Neural cell (in vitro differentiated cells): ENCODE results near the gene MYOF. TPM values are rescaled to one million over a fixed set of nuclear protein-coding genes. Genes with fewer than 3 reads are reported as not detected.

ENCODE experiments used
- H2AFZ ChIP-seq: fragments of 200-600, 300-800 bp; sonication (generic), shearing (Covaris generic); 2 replicates; pipeline ENCODE4 v1.6.0; 2014; ENCODE audit warnings: low read depth, mild to moderate bottlenecking, antibody characterized with exemption, low read length, moderate library complexity
- H3F3A ChIP-seq: fragments of 200-600 bp; shearing (Covaris generic); 2 replicates; pipeline ENCODE4 v1.6.1; 2016; ENCODE audit warnings: mild to moderate bottlenecking, moderate library complexity, mixed read lengths, antibody characterized with exemption, low read length; ENCODE audit not compliant: insufficient read depth, poor library complexity, severe bottlenecking
- H3K27ac ChIP-seq: fragments of 200-600, 300-800 bp; sonication (generic), shearing (Covaris generic); 2 replicates; pipeline ENCODE4 v1.5.1; 2014; ENCODE audit warnings: mild to moderate bottlenecking, low read length, moderate library complexity
- H3K27me3 ChIP-seq: fragments of 300-800, 200-600 bp; sonication (generic), shearing (Covaris generic); 2 replicates; pipeline ENCODE4 v1.6.0; 2014; ENCODE audit warnings: mild to moderate bottlenecking, low read depth, low read length, moderate library complexity; ENCODE audit not compliant: insufficient read depth
- H3K36me3 ChIP-seq: fragments of 300-800, 200-600 bp; sonication (generic), shearing (Covaris generic); 2 replicates; pipeline ENCODE4 v1.5.1; 2014; ENCODE audit warnings: mild to moderate bottlenecking, antibody characterized with exemption, low read length, moderate library complexity; ENCODE audit not compliant: insufficient read depth
- H3K4me2 ChIP-seq: fragments of 300-800, 200-600 bp; sonication (generic), shearing (Covaris generic); 2 replicates; pipeline ENCODE4 v1.6.0; 2014; ENCODE audit warnings: mild to moderate bottlenecking, low read length
- H3K4me3 ChIP-seq: fragments of 300-800, 200-600 bp; sonication (generic), shearing (Covaris generic); 2 replicates; pipeline ENCODE4 v1.5.1; 2014; ENCODE audit warnings: mild to moderate bottlenecking, low read length, moderate library complexity
- H3K79me2 ChIP-seq: fragments of 200-600 bp; shearing (Covaris generic); replicated peaks from 2 replicates; pipeline ENCODE4 v1.6.0; 2014; ENCODE audit warnings: mild to moderate bottlenecking, low read length, moderate library complexity; ENCODE audit not compliant: insufficient read depth
- H3K9ac ChIP-seq: fragments of 300-800, 200-600 bp; sonication (generic), shearing (Covaris generic); 2 replicates; pipeline ENCODE4 v1.6.1; 2016; ENCODE audit warnings: mild to moderate bottlenecking, low read length, mixed read lengths
- H3K9me2 ChIP-seq: fragments of 200-600 bp; shearing (Covaris generic); 2 replicates; pipeline ENCODE4 v1.6.1; 2016; ENCODE audit warnings: mild to moderate bottlenecking, low read length, mixed read lengths; ENCODE audit not compliant: insufficient read depth
- H3K9me3 ChIP-seq: fragments of 200-600, 300-800 bp; sonication (generic), shearing (Covaris generic); 2 replicates; pipeline ENCODE4 v1.6.1; 2016; ENCODE audit warnings: mild to moderate bottlenecking, mixed run types, low read length, moderate library complexity, mixed read lengths
- H4K20me1 ChIP-seq: fragments of 200-600 bp; shearing (Covaris generic); 2 replicates; pipeline ENCODE4 v1.6.1; 2016; ENCODE audit warnings: mild to moderate bottlenecking, mixed run types; ENCODE audit not compliant: insufficient read depth
- CTCF ChIP-seq: fragments of 450-650 bp; IDR thresholded peaks from 2 replicates; pipeline ENCODE4 v1.5.1; 2014; ENCODE audit warnings: antibody characterized with exemption, mild to moderate bottlenecking, moderate library complexity; ENCODE audit not compliant: poor library complexity, severe bottlenecking
- EP300 ChIP-seq: fragments of 450-650 bp; conservative IDR thresholded peaks from 2 replicates; pipeline ENCODE4 v1.6.1; 2014; ENCODE audit warnings: antibody characterized with exemption, mild to moderate bottlenecking, moderate library complexity; ENCODE audit not compliant: poor library complexity, severe bottlenecking
- EZH2 ChIP-seq: fragments of 200-600, 300-800 bp; shearing (Covaris generic), sonication (generic); IDR thresholded peaks from 2 replicates; pipeline ENCODE4 v1.6.1; 2014; ENCODE audit warnings: antibody characterized with exemption, low read length, borderline replicate concordance, mild to moderate bottlenecking; ENCODE audit not compliant: insufficient read depth, poor library complexity, severe bottlenecking
- MXI1 ChIP-seq: fragments of 450-650 bp; conservative IDR thresholded peaks from 2 replicates; pipeline ENCODE4 v1.6.1; 2014; ENCODE audit warnings: antibody characterized with exemption, mild to moderate bottlenecking; ENCODE audit not compliant: poor library complexity, severe bottlenecking
- POLR2AphosphoS5 ChIP-seq: IDR thresholded peaks from 2 replicates; pipeline ENCODE4 v1.6.1; 2012
- RAD21 ChIP-seq: fragments of 450-650 bp; conservative IDR thresholded peaks from 2 replicates; pipeline ENCODE4 v1.6.1; 2014; ENCODE audit warnings: antibody characterized with exemption, mild to moderate bottlenecking, moderate library complexity
- REST ChIP-seq: IDR thresholded peaks from 2 replicates; pipeline ENCODE4 v1.6.1; 2012; ENCODE audit warnings: borderline replicate concordance
- SMC3 ChIP-seq: fragments of 450-650 bp; conservative IDR thresholded peaks from 2 replicates; pipeline ENCODE4 v1.6.1; 2014; ENCODE audit warnings: antibody characterized with exemption, mild to moderate bottlenecking, moderate library complexity; ENCODE audit not compliant: poor library complexity
- TAF1 ChIP-seq: IDR thresholded peaks from 2 replicates; pipeline ENCODE4 v1.6.1; 2012; ENCODE audit warnings: low read depth
- polyA plus RNA-seq: library from polyadenylated mRNA; depleted of rRNA; stranded (reverse); fragments of >200 nt; gene quantifications from 2 replicates; pipeline ENCODE4 v1.2.3, GENCODE V29; 2014

Gene MYOF
- polyA plus RNA-seq, 1 donor from 2014 or later: 0.47 TPM

GRCh38 chr10:93416824-93417223 is 65.3 kb downstream of the MYOF start:
- Histone ChIP-seq H3K4me3 (no peak overlapping the region), H2AFZ (no peak overlapping the region), H3K27ac (no peak overlapping the region), H3K79me2 (no peaks in the 10 kb centered on the region), H3K9me2 (no peaks in the 10 kb centered on the region), H3K27me3 (no peaks in the 10 kb centered on the region), H3K36me3 (no peaks in the 10 kb centered on the region), H3K9me3 (no peaks in the 10 kb centered on the region), H3K9ac (no peak overlapping the region), H4K20me1 (no peaks in the 10 kb centered on the region), H3F3A (no peaks in the 10 kb centered on the region), H3K4me2 (no peak overlapping the region)
- TF ChIP-seq TAF1 (no peak), POLR2AphosphoS5 (no peak), EZH2 (no peak), CTCF (no peak), MXI1 (no peak), EP300 (no peak), SMC3 (no peak), REST (no peak), RAD21 (no peak)

GRCh38 chr10:93415693-93416092 is 66.4 kb downstream of the MYOF start:
- no peaks in the 10 kb centered on the region for H3K36me3 ChIP-seq
- TF ChIP-seq EZH2: no peak
- no peak for TF ChIP-seq TAF1
- no peak for TF ChIP-seq REST
- TF ChIP-seq CTCF: no peak
- no peak for TF ChIP-seq MXI1
- TF ChIP-seq POLR2AphosphoS5: no peak
- TF ChIP-seq SMC3: no peak
- TF ChIP-seq RAD21: no peak
- TF ChIP-seq EP300: no peak
- H3K4me2 ChIP-seq: no peak overlapping the region
- H3K9ac ChIP-seq: no peak overlapping the region
- H3K9me2 ChIP-seq: no peaks in the 10 kb centered on the region
- H4K20me1 ChIP-seq: no peaks in the 10 kb centered on the region
- no peaks in the 10 kb centered on the region for H3K79me2 ChIP-seq
- H3K27ac ChIP-seq: no peak overlapping the region
- no peak overlapping the region for H2AFZ ChIP-seq
- no peaks in the 10 kb centered on the region for H3K9me3 ChIP-seq
- H3F3A ChIP-seq: no peaks in the 10 kb centered on the region
- no peaks in the 10 kb centered on the region for H3K27me3 ChIP-seq
- no peak overlapping the region for H3K4me3 ChIP-seq
